ENCODE results near the gene RAPGEF3. TPM values are rescaled to one million over a fixed set of nuclear protein-coding genes. Genes with fewer than 3 reads are reported as not detected.
A peak's percentile ranks its signal among the peaks of the same experiment; 100 is the strongest.

Gene RAPGEF3
- total and polyA plus RNA-seq, 2 of the 8 experiments (the other 6 are each of a cell fraction or from before 2014, with no cell fraction given), result 5.0 to 9.4 TPM

DNA sequence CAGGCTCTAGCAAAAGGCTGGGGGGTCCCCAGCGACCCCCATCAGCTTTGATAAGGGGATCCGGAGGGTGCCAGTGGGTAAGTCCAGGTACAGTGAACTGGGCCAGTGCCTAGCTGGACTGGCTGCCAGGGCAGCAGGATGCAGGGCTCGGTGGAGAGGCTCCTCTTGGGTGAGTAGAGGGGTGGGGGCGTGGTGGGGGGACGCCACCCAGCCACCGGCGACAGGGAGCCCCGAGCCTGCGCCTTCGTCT, 171 bp downstream of the RAPGEF3 start:
- Histone ChIP-seq H3K79me2 (ENCODE audit: control insufficient read depth in 1 of 2, insufficient read depth in 2 of 2, low read length in 2 of 2) (no peaks in the 10 kb centered on the region), H3K27ac (ENCODE audit: low read depth, low read length) (no peak overlapping the region), H3K27me3 (replicated peaks in 1 of 4; ENCODE audit: control insufficient read depth in 3 of 4, extremely low read depth in 1 of 4, insufficient read depth in 3 of 4, low read length in 3 of 4) (peaks cover 0 to 2% (median 0%) of the 10 kb centered on the region in 4 experiments; a peak in 2 of 7 replicates), H3K9me3 (ENCODE audit: insufficient read depth in 2 of 2, low read depth in 1 of 2, low read length in 1 of 2) (no peaks in the 10 kb centered on the region), H3K79me1 (ENCODE audit: low read depth, low read length) (no peaks in the 10 kb centered on the region), H3K4me3 (ENCODE audit: extremely low read depth in 1 of 4, insufficient read depth in 2 of 4, low read depth in 3 of 4, low read length in 4 of 4) (peak overlapping the region; percentile 32 to 72 (median 45)), H3K36me3 (ENCODE audit: control insufficient read depth in 2 of 4, insufficient read depth in 4 of 4, low read length in 3 of 4) (no peaks in the 10 kb centered on the region), H3K18ac (ENCODE audit: extremely low read depth, low read length) (peak overlapping the region; percentile 78), H3K4ac (replicated peaks; ENCODE audit: insufficient read length, low read depth, low read length) (no peak overlapping the region), H2BK15ac (ENCODE audit: low read length) (0 out of 2 replicates have a peak overlapping the region, but pooled peaks have one; percentile 29), H2BK5ac (ENCODE audit: low read depth, low read length) (peak overlapping the region; percentile 52; the same call in 1 of the 2 replicates), H2BK120ac (replicated peaks; ENCODE audit: low read depth, low read length) (no peak overlapping the region), H2AK5ac (ENCODE audit: low read depth, low read length) (no peak overlapping the region), H4K5ac (ENCODE audit: insufficient read length, low read depth, low read length) (no peak overlapping the region), H3K14ac (ENCODE audit: insufficient read length) (no peak overlapping the region), H2AFZ (ENCODE audit: low read length) (peak overlapping the region; percentile 13; the same call in 1 of the 2 replicates), H4K8ac (ENCODE audit: extremely low read depth, insufficient read depth, low read length) (no peak overlapping the region; the same call in 1 of the 2 replicates), H3K56ac (replicated peaks; ENCODE audit: insufficient read length, low read depth, low read length) (no peak overlapping the region), H3K23me2 (ENCODE audit: low read depth, low read length) (peaks cover 8% of the 10 kb centered on the region; the same call in 1 of the 2 replicates), H3K9ac (replicated peaks in 1 of 4; ENCODE audit: extremely low read depth in 1 of 4, low read depth in 3 of 4, low read length in 3 of 4) (peak overlapping the region in 1 of 4 experiments; percentile 19; a peak in 2 of 7 replicates), H3K4me1 (replicated peaks in 1 of 4; ENCODE audit: control insufficient read depth in 3 of 4, insufficient read depth in 4 of 4, low read length in 3 of 4) (peaks cover 9 to 21% (median 13%) of the 10 kb centered on the region in 4 experiments), H4K20me1 (replicated peaks in 1 of 2; ENCODE audit: control insufficient read depth in 1 of 2, insufficient read depth in 2 of 2, low read length in 2 of 2) (no peaks in the 10 kb centered on the region), H4K91ac (replicated peaks; ENCODE audit: insufficient read length, low read length) (no peak overlapping the region), H3K23ac (ENCODE audit: insufficient read length) (no peak overlapping the region), H3K4me2 (ENCODE audit: insufficient read depth in 1 of 2, low read depth in 2 of 2, low read length in 2 of 2) (peak overlapping the region; percentile 59 to 77), H2BK20ac (ENCODE audit: low read length) (no peak overlapping the region), H2BK12ac (ENCODE audit: low read depth, low read length) (peak overlapping the region; percentile 96; the same call in 1 of the 2 replicates)
- 19% methylated on average over 3 of the region's 10 CpGs; no CpG with 5 or more reads in 1 of the 2 experiments for WGBS, 2 experiments (ENCODE audit: extremely low coverage in 1 of 2, insufficient coverage in 1 of 2, insufficient read length in 1 of 2, insufficient replicate concordance in 2 of 2, low coverage in 1 of 2, low lambda C conversion rate in 2 of 2, missing lambda C conversion rate in 1 of 2)
- DNase-seq (ENCODE audit: low read depth in 1 of 2, low spot score in 2 of 2) (no peak), FAIRE-seq (no peak)
- POLR2A ChIA-PET (ENCODE audit: partially characterized antibody), result interaction anchor here (0.8 to 5.6 kb wide), 10 partner anchors 11 to 29 kb away, joined by 3 to 78 read pairs (median 4); partner anchors contain the start of gene SLC48A1
- CTCF ChIA-PET (ENCODE audit: partially characterized antibody), result interaction anchor here (0.9 to 64.6 kb wide), 15 partner anchors 21 to 283 kb away, joined by 3 to 2442 read pairs (median 5); partner anchors contain the start of genes ENDOU and SLC48A1
- TF ChIP-seq BACH1 (IDR thresholded peaks at IDR 0.05; ENCODE audit: low read length), result no peak
- TF ChIP-seq CEBPB (IDR thresholded peaks at IDR 0.05; ENCODE audit: low read depth, low read length), result no peak
- no peak for TF ChIP-seq NRF1 (IDR thresholded peaks at IDR 0.05; ENCODE audit: low read depth, low read length)
- TF ChIP-seq TAF7 (optimal IDR thresholded peaks at IDR 0.05; ENCODE audit: borderline replicate concordance, low read depth, low read length), result no peak

Measured in H1 (cell line).